Body of pancreas (tissue), 4 donors: ENCODE measurements around the gene SH3PXD2A.

Experiments
- POLR2A ChIP-seq, 3 donors: fragments of 450-650 bp; IDR thresholded peaks; one replicate each; pipeline ENCODE4 v1.6.1; 2016; ENCODE audit warnings: antibody characterized with exemption in 3 of 3, mild to moderate bottlenecking in 2 of 3
- TF ChIP-seq, protein P1 (sequence below), 7 experiments: fragments of 450-650 bp in 4 of 7; fragments of 200-600 bp in 3 of 7; sonication (generic) in 3 of 7; IDR thresholded peaks; one replicate each; pipeline ENCODE4 v1.5.1; 2016 to 2019; ENCODE audit warnings: antibody characterized with exemption in 7 of 7

GRCh38 chr10:103854265-103854685 lies 1.1 kb downstream of the SH3PXD2A start:
- TF ChIP-seq, protein P1, sequence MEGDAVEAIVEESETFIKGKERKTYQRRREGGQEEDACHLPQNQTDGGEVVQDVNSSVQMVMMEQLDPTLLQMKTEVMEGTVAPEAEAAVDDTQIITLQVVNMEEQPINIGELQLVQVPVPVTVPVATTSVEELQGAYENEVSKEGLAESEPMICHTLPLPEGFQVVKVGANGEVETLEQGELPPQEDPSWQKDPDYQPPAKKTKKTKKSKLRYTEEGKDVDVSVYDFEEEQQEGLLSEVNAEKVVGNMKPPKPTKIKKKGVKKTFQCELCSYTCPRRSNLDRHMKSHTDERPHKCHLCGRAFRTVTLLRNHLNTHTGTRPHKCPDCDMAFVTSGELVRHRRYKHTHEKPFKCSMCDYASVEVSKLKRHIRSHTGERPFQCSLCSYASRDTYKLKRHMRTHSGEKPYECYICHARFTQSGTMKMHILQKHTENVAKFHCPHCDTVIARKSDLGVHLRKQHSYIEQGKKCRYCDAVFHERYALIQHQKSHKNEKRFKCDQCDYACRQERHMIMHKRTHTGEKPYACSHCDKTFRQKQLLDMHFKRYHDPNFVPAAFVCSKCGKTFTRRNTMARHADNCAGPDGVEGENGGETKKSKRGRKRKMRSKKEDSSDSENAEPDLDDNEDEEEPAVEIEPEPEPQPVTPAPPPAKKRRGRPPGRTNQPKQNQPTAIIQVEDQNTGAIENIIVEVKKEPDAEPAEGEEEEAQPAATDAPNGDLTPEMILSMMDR (IDR thresholded peaks at IDR 0.05), result no peak
- TF ChIP-seq POLR2A (IDR thresholded peaks at IDR 0.05), result no peak
